Small intestine (tissue), 7 donors: ENCODE data around the gene SNAP47. TPM values are rescaled to one million over a fixed set of nuclear protein-coding genes. Genes with fewer than 3 reads are reported as not detected.
A peak's percentile ranks its signal among the peaks of the same experiment; 100 is the strongest.

Source experiments
- DNase-seq, 2 donors: peaks; one replicate each; pipeline versions ENCODE4 v3.0.0 to v3.0.0-alpha.2; 2013
- FAIRE-seq: peaks from 2 replicates; lab custom pipeline; 2012; peaks lifted over from hg19 to GRCh38; lab: Jason Lieb, UNC
- H3K27ac ChIP-seq, 3 donors: one replicate each; pipeline ENCODE4 v1.5.1; 2013; ENCODE audit warnings: low read length in 2 of 3, mild to moderate bottlenecking in 2 of 3, control low read depth in 1 of 3, inconsistent platforms in 1 of 3, low read depth in 1 of 3, moderate library complexity in 1 of 3
- H3K27me3 ChIP-seq, 3 donors: one replicate each; pipeline ENCODE4 v1.6.1; 2013; ENCODE audit warnings: low read length in 3 of 3, inconsistent platforms in 1 of 3; ENCODE audit not compliant: control insufficient read depth in 3 of 3, insufficient read depth in 3 of 3
- H3K36me3 ChIP-seq, 3 donors: one replicate each; pipeline ENCODE4 v1.6.1; 2013; ENCODE audit warnings: low read length in 3 of 3, inconsistent platforms in 1 of 3, low read depth in 1 of 3, mild to moderate bottlenecking in 1 of 3, moderate library complexity in 1 of 3; ENCODE audit not compliant: control insufficient read depth in 3 of 3, insufficient read depth in 2 of 3
- H3K4me1 ChIP-seq, 3 donors: one replicate each; pipeline ENCODE4 v1.6.1; 2013; ENCODE audit warnings: low read length in 2 of 3, inconsistent platforms in 1 of 3, low read depth in 1 of 3, mild to moderate bottlenecking in 1 of 3, moderate library complexity in 1 of 3; ENCODE audit not compliant: control insufficient read depth in 3 of 3, insufficient read depth in 2 of 3
- H3K4me3 ChIP-seq, 3 donors: one replicate each; pipeline ENCODE4 v1.5.1; 2013; ENCODE audit warnings: low read length in 3 of 3, control low read depth in 1 of 3, inconsistent platforms in 1 of 3, low read depth in 1 of 3, mild to moderate bottlenecking in 1 of 3, moderate library complexity in 1 of 3
- H3K9me3 ChIP-seq, 2 donors: one replicate each; pipeline ENCODE4 v1.6.1; 2013; ENCODE audit warnings: low read depth in 1 of 2, low read length in 1 of 2; ENCODE audit not compliant: control insufficient read depth in 2 of 2, insufficient read depth in 1 of 2
- WGBS, 3 donors: extraction: QIAGEN DNeasy Blood & Tissue Kit; methylation state at CpG; one replicate each; pipeline ENCODE4 v1.1.7; 2013; 5-methylcytosine and 5-hydroxymethylcytosine counted together
- polyA plus RNA-seq, 4 donors: library from polyadenylated mRNA; stranded (reverse) in 3 of 4; unstranded in 1 of 4; fragments of 200-250 nt in 3 of 4; fragments of 120-200 nt in 1 of 4; gene quantifications; one replicate each; pipeline versions ENCODE4 v1.2.1 to v1.2.3, GENCODE V29; 2013
- donor health status: healthy with polysubstance abuse.
- donor health status: control.
- donor health status: control.
- donor health status: Bipolar disorder and iron deficiency.
- donor health status: healthy.

Gene SNAP47
- polyA plus RNA-seq, 4 donors = 9.8 to 22.5 (median 15.5) TPM

DNA sequence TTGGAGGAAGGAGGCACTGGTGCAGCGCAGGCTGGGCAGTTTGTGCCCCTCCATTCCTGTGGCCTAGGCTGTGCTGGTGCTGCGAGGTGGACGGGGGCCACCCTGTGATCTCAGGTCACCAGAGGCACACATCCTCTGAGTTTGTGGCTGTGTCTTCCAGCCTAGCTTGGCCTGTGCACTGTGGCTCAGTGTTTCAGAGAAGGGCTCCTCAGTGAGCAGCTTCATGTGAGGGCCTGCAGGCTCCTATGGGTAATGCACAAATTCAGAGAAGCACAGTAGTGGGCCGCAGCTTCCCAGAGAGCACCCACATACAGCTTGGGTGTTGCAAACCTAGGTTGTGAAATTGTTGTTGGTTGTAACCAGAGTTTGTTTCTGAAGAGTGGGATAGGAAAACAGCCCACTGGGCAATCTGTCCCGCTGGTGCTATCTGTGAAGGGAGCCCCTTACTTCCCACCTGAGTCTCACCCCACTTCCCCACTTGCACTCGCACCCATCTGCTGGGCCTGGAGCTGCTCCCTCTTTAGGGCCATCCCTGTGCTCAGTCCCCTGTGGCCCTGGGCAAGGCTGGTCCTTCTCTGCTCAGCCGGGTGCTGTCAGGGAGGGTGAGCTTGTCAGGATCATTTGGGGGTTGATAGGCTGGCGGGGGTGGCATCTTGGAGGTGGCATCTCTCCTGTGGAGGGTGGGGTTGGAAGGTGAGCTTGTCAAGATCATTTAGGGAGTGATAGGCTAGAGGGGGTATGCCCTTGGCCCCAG is 30.2 kb downstream of the SNAP47 start:
- Histone ChIP-seq H3K9me3 (no peaks in the 10 kb centered on the region), H3K4me3 (no peak overlapping the region), H3K36me3 (peaks cover 0 to 84% (median 2%) of the 10 kb centered on the region in 3 donors), H3K27ac (peak overlapping the region in 1 of 3 donors; percentile 2), H3K27me3 (no peaks in the 10 kb centered on the region), H3K4me1 (peaks cover 0 to 17% (median 0%) of the 10 kb centered on the region in 3 donors)
- 89 to 93% (median 89%) methylated on average over 8 of the region's 8 CpGs for WGBS, 3 donors
- DNase-seq (no peak), FAIRE-seq (no peak)

DNA sequence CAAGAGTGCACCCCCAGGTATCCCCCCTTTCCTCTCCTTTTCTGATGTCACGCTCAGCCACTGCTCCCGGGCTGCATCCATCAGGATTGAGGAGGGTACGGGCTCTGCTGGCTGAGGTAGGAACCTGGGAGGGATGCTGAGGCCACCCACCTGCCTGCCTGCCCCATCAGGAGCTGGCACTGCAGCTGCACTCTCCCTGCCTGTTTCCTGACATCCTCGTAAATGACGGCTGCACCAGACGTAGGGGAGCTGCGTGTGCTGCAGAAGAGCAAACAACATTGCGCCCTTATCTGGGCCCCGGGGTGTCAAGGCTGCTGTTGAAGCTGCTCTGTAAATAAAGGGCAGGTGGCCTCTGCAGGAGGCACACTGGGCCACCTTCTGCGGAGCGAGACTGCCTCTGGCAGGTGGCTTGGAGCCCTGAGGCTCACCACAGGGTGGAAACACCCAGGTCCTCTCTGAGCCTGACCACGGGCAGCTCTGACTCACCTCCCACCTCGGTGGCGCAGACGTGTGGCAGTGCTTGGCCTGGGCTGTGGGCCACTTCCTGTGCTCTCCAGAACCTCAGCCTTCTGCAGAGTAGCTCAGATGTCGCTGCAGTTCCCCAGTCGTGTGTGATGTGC is 30.9 kb downstream of the SNAP47 start:
- peaks cover 0 to 17% (median 0%) of the 10 kb centered on the region in 3 donors for H3K4me1 ChIP-seq
- H3K27me3 ChIP-seq = no peaks in the 10 kb centered on the region
- DNase-seq (peak; percentile 44 to 64), FAIRE-seq (no peak)
- H3K9me3 ChIP-seq = no peaks in the 10 kb centered on the region
- H3K27ac ChIP-seq = peak overlapping the region in 2 of 3 donors; percentile 2 to 28
- WGBS, 3 donors = 24 to 53% (median 27%) methylated on average over 16 to 17 of the region's 17 CpGs
- peaks cover 0 to 88% (median 2%) of the 10 kb centered on the region in 3 donors for H3K36me3 ChIP-seq
- no peak overlapping the region for H3K4me3 ChIP-seq

DNA sequence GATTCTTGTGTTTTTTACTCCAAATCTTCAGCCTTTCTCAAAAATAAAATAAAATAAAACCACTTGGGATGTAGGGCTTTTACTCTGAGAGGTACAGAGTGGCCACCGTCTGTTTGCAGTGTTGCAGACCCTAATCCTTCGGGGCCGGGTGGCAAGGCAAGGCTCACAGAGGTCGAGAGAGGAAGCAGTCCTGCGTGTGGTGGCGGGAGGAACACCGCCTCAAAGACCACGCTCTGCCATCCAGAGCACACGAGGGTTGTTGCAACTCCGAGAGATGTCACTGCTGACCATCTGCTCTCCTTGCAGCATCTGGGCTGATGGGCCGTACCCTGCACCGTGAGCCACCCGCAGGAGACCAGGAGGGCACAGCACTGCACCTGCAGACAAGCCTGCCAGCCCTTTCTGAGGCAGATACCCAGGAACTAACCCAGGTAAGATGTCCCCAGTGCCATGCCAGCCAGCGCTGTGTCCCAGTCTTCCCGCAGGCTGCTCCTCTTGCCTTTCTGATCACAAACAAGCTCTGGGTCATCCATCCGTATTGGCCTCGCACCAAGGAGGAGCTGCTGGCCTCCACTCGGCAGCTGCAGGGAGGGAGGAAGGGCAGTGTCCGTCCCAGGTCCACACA is 31.5 kb downstream of the SNAP47 start:
- DNase-seq (no peak), FAIRE-seq (no peak)
- Histone ChIP-seq H3K9me3 (no peaks in the 10 kb centered on the region), H3K4me3 (no peak overlapping the region), H3K27ac (peak overlapping the region in 2 of 3 donors; percentile 6 to 28), H3K36me3 (peaks cover 0 to 87% (median 2%) of the 10 kb centered on the region in 3 donors), H3K4me1 (peaks cover 0 to 17% (median 0%) of the 10 kb centered on the region in 3 donors), H3K27me3 (no peaks in the 10 kb centered on the region)
- 70 to 83% (median 75%) methylated on average over 19 of the region's 19 CpGs for WGBS, 3 donors

DNA sequence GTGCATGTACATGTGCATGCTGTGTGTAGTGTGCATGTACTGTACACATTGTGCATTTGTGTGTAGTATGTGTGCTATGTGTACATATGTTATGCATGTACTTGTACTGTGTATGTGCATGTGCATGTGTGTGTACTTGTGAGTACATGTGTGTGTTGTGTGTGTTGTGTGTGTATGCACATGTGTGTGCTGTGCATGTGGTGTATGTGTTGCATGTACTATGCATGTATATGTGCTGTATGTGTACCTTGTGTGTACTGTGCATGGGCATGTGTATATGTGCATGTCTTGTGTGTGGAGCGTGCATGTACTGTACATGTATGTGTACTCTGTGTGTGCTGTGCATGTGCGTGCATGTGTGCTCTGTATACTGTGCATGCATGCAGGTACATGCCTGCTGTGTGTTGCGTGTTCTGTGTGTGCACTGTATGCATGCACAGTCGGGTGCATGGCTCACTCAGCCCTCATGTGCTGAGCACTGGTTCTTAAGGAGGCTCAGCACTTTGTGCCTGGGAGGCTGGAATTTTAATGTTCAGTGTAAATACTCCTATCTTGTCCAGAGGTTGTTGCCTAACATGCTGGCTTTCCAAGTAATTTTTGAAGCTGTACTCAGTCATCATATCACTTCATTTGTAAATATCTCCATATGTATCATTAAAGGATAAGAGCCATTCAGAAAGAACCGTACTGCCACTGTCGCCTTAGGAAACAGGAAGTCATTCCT is 32.3 kb downstream of the SNAP47 start:
- DNase-seq (no peak), FAIRE-seq (no peak)
- Histone ChIP-seq H3K4me1 (peaks cover 0 to 16% (median 0%) of the 10 kb centered on the region in 3 donors), H3K27ac (peak overlapping the region in 1 of 3 donors; percentile 31), H3K36me3 (peaks cover 0 to 87% (median 2%) of the 10 kb centered on the region in 3 donors), H3K4me3 (no peak overlapping the region), H3K27me3 (no peaks in the 10 kb centered on the region), H3K9me3 (no peaks in the 10 kb centered on the region)
- WGBS, 3 donors = 79 to 82% (median 81%) methylated on average over 6 of the region's 6 CpGs

DNA sequence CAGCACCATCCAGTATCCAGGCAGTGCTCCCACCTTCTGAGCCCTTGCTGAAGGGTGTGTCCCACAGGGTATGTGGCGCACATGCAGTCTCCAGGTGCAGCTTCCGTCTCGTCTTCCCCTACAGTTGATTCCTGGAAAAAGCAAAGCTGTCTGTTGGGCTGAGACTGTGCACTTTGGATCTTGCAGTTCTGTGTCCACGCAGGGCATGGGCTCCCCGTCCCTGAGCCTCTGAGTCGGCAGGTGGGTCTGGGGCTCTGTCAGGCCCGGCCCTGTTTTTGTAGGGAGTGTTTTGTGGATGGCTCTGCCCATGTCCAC is 32.8 kb downstream of the SNAP47 start:
- DNase-seq = peak; percentile 37 to 75
- FAIRE-seq = no peak
- no peaks in the 10 kb centered on the region for H3K27me3 ChIP-seq
- H3K4me1 ChIP-seq = peaks cover 0 to 11% (median 0%) of the 10 kb centered on the region in 3 donors
- no peak overlapping the region for H3K4me3 ChIP-seq
- no peaks in the 10 kb centered on the region for H3K9me3 ChIP-seq
- H3K27ac ChIP-seq = peak overlapping the region in 2 of 3 donors; percentile 28 to 31
- peaks cover 0 to 83% (median 2%) of the 10 kb centered on the region in 3 donors for H3K36me3 ChIP-seq
- WGBS, 3 donors = 64 to 78% (median 76%) methylated on average over 7 of the region's 7 CpGs

DNA sequence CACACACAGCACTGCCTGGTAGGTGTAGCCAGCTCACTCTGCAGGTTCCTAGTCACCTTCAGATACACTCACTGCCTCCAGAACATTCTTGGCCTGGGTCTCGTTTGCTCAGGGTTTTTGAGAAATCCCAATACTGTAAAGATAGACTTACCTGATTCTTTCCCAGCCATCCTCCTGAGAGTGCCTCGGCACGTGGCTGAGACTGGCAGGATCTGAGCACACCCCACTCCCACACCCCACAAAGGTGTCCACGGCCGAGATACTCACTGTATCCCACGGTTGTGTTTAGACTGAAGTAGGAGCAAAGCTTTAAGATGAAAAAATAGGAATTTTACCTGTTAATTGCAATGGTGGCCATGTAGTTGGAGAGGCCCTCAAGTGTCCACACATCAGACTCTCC is 33.4 kb downstream of the SNAP47 start:
- FAIRE-seq (no peak), DNase-seq (no peak)
- H3K27me3 ChIP-seq = no peaks in the 10 kb centered on the region
- no peaks in the 10 kb centered on the region for H3K9me3 ChIP-seq
- H3K4me1 ChIP-seq = peaks cover 0 to 11% (median 0%) of the 10 kb centered on the region in 3 donors
- peak overlapping the region in 1 of 3 donors; percentile 31 for H3K27ac ChIP-seq
- peaks cover 0 to 78% (median 2%) of the 10 kb centered on the region in 3 donors for H3K36me3 ChIP-seq
- H3K4me3 ChIP-seq = no peak overlapping the region
- 85 to 95% (median 93%) methylated on average over 6 of the region's 6 CpGs for WGBS, 3 donors

DNA sequence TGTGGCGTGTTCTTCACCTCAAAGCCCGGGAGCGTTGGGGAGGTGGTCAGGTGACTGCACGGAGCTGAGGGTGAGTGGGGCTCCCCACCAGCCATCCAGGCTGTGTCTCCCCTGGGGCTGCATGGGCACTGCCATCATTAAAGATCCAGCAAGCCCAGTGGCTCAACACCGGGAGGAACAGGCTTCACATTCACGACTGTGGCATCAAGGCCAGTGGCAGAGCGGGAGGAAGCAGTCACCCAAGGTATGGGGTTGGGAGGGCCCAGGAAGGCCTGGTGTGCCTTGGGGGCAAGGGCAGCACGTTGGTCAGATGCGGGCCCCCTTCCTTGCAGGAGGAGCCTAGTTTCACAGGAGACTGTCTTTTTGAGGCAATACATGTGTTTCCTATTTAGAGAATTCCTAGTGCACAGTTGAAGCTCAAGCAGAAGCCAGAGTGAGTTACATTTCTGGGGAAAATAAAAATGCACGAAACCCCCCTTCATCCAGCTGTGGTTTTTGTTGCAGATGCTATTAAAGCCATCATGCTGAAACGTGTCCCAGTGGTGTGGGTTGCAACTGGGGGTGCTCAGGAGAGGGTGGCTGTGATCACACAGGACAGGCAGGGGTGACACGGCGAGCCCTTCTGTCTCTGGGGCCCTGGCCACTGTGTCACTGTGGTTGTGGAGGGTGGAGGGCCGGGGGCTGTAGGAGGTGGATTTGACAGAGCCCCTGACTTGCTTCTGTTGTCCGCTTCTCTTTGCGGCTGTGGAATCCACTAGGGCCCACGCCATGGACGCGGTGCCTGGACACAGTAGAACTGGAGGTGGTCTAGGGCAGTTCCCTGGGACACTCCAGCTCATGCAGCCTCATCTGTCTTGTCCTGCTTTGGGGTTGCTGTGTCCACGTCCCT is 34.1 kb downstream of the SNAP47 start:
- DNase-seq (no peak), FAIRE-seq (no peak)
- Histone ChIP-seq H3K4me1 (peaks cover 0 to 11% (median 0%) of the 10 kb centered on the region in 3 donors), H3K27me3 (no peaks in the 10 kb centered on the region), H3K9me3 (no peaks in the 10 kb centered on the region), H3K4me3 (no peak overlapping the region), H3K27ac (no peak overlapping the region), H3K36me3 (peaks cover 0 to 71% (median 2%) of the 10 kb centered on the region in 3 donors)
- 93 to 95% (median 95%) methylated on average over 20 of the region's 20 CpGs for WGBS, 3 donors
